BJ (cell line): ENCODE data around the gene CXorf65. TPM values are rescaled to one million over a fixed set of nuclear protein-coding genes. Genes with fewer than 3 reads are reported as not detected.

Source experiments
- CTCF ChIA-PET: fragments of 350-600 bp; formaldehyde crosslinking; extraction: SDS; loops from one replicate; lab custom pipeline; 2021; ENCODE audit warnings: antibody characterized with exemption, inconsistent platforms; lab: Yijun Ruan, JAX
- POLR2A ChIA-PET: fragments of 300-600 bp; sonication (Branson Sonifier 250); formaldehyde crosslinking; extraction: SDS; loops from one replicate; lab custom pipeline; 2021; ENCODE audit warnings: antibody characterized with exemption; lab: Charles Lee
- DNase-seq: peaks from one replicate; pipeline ENCODE4 v3.0.0-alpha.2; 2011; ENCODE audit warnings: low read depth
- H3K27me3 ChIP-seq: 2 replicates; pipeline ENCODE4 v1.6.0; 2011; ENCODE audit warnings: low read length; ENCODE audit not compliant: control insufficient read depth, insufficient read depth
- H3K36me3 ChIP-seq: 2 replicates; pipeline ENCODE4 v1.5.1; 2011; ENCODE audit warnings: low read length; ENCODE audit not compliant: control insufficient read depth, insufficient read depth
- H3K4me3 ChIP-seq: 2 replicates; pipeline ENCODE4 v1.5.1; 2011; ENCODE audit warnings: low read depth, mild to moderate bottlenecking, control low read depth, low read length
- CTCF ChIP-seq: IDR thresholded peaks from 2 replicates; pipeline ENCODE4 v1.5.1; 2011; ENCODE audit warnings: low read depth, mild to moderate bottlenecking, control low read depth, inconsistent platforms, low read length, moderate library complexity; ENCODE audit not compliant: insufficient read depth
- polyA plus RNA-seq: library from polyadenylated mRNA; depleted of rRNA; stranded (reverse); fragments of >200 nt; gene quantifications from 2 replicates; pipeline ENCODE4 v1.2.3, GENCODE V29; 2011; rRNA removed
- small RNA-seq: library from RNA; depleted of rRNA; stranded (forward); fragments of <200 nt; gene quantifications from one replicate; pipeline ENCODE3, GENCODE V24; 2012; ENCODE audit warnings: low replicate concordance, low read depth; ENCODE audit not compliant: insufficient read length

The CXorf65 gene
- polyA plus RNA-seq, 1 experiment = not detected

GRCh38 chrX:71067712-71068043 lies 38.9 kb downstream of the CXorf65 start:
- POLR2A ChIA-PET = no interaction called here
- CTCF ChIA-PET = no interaction called here
- no peak for TF ChIP-seq CTCF
- H3K4me3 ChIP-seq = peak overlapping the region; percentile 70
- DNase-seq = no peak
- no peaks in the 10 kb centered on the region for H3K27me3 ChIP-seq
- H3K36me3 ChIP-seq = no peaks in the 10 kb centered on the region

DNA sequence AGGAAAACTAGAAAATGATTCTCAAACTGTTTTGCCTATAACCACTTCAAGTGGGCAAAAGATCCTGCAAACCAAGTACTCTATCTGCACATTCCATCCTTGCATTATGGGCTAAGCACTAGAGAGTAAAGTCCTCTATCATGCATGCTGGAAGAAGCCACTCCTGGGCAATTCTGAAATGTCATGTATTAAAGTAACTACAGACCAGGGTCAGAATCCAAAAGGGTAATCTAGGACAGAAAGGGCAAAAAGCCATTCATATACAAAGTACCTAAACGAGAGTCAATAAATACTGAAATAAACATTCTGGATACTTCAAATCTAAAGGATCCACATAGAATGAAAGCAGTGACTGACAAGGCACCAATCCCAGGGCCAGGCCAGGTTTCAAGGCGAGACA lies 39.5 kb downstream of the CXorf65 start:
- H3K27me3 ChIP-seq = no peaks in the 10 kb centered on the region
- ChIA-PET POLR2A (no interaction called here), CTCF (no interaction called here)
- H3K4me3 ChIP-seq = peak overlapping the region; percentile 70
- H3K36me3 ChIP-seq = no peaks in the 10 kb centered on the region
- TF ChIP-seq CTCF = no peak
- no peak for DNase-seq

DNA sequence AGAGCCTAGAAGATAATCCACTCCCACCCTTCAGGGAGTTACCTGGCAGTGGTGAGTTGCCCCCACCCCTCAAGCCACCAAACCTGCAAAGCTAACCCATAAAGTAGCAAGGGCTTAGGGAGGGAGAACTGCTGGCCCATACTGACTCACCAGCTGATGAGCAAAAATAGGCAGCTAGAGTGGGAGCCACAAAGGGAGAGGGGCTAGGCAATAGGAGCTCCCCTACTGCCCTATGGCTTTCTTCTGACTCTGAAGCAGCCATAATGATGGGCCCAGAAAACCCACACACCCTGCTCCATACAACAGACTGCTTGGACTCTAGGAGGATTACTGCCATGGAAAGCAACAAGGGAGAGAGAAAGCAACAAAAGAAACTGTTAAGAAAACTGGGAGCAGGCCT lies 46.4 kb downstream of the CXorf65 start:
- ChIA-PET POLR2A (no interaction called here), CTCF (no interaction called here)
- TF ChIP-seq CTCF = no peak
- DNase-seq = no peak
- peaks cover 9% of the 10 kb centered on the region for H3K36me3 ChIP-seq
- H3K4me3 ChIP-seq = no peak overlapping the region
- H3K27me3 ChIP-seq = no peaks in the 10 kb centered on the region

DNA sequence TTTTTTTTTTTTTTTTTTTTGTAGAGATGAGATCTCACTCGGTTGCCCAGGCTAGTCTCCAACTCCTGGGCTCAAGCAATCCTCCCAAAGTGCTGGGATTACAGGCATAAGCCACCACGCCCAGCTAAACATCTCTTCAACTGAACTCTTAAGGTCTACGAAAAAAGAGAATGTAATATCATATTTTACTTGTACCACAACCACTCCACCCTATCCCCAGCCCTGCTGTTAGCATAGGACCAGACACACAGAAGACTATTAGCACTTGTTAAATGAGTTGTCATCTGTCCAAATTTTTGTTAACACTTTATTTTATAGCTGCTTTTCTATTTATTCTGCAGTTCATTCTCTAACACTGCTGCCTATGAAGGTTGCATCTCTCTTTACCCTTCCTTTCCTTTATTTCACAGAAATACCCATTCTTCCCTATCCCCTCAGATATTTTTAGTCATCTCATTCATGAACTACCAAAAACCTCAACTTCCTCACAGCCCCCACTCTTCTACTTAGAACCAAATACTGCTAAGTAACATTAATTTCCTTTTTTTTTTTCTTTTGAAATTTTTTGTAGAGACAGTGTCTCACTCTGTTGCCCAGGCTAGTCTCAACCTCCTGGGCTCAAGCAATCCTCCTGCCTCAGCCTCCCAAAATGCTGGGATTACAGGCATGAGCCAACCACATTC lies 48.6 kb downstream of the CXorf65 start:
- no peak for TF ChIP-seq CTCF
- no peak for DNase-seq
- POLR2A ChIA-PET = no interaction called here
- H3K36me3 ChIP-seq = peaks cover 10% of the 10 kb centered on the region
- CTCF ChIA-PET = no interaction called here
- H3K4me3 ChIP-seq = no peak overlapping the region
- no peaks in the 10 kb centered on the region for H3K27me3 ChIP-seq

DNA sequence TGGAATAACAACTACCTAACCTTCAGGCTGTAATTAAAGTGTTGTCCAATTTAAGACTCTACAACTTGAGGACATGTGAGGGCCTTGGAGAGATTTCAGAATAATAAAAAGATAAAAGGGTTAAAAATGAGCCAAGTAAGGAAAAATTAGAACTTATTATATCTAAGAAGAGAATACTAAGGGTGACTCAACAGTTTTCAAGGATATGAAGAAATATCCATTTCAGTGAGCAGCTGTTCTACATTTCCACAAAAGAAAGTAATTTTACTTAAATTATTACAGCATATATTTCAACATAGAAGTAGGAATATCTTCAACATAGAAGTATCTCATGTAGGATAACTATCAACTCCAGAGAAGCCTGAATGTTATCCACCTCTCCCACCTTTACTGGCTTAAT lies 49.7 kb downstream of the CXorf65 start:
- no peak for TF ChIP-seq CTCF
- ChIA-PET POLR2A (no interaction called here), CTCF (no interaction called here)
- Histone ChIP-seq H3K36me3 (peaks cover 9% of the 10 kb centered on the region), H3K4me3 (no peak overlapping the region), H3K27me3 (no peaks in the 10 kb centered on the region)
- no peak for DNase-seq

Small RNA genes lying within 50 kb of the gene (small RNA-seq; reads per million reads assigned to genes)
- gene CXorf65 = not detected

Other genes starting within 250 kb of the CXorf65 start
- not detected in 2 replicates for gene TEX11, start 198.0 kb downstream of the CXorf65 start, polyA plus RNA-seq
- not detected in 2 replicates for gene SLC7A3, start 175.6 kb downstream of the CXorf65 start, polyA plus RNA-seq
- gene SNX12, start 38.4 kb downstream of the CXorf65 start, polyA plus RNA-seq = 76.2 and 82.5 TPM in 2 replicates
- 2.1 and 2.4 TPM in 2 replicates for gene FOXO4, start 10.9 kb downstream of the CXorf65 start, polyA plus RNA-seq
- gene IL2RG, start 4.8 kb upstream of the CXorf65 start, polyA plus RNA-seq = 0.13 TPM in 1 of 2 replicates, not detected in the other
- gene MED12, start 11.9 kb upstream of the CXorf65 start, polyA plus RNA-seq = 10.0 and 12.4 TPM in 2 replicates
- 0.22 and 0.27 TPM in 2 replicates for gene NLGN3, start 38.1 kb upstream of the CXorf65 start, polyA plus RNA-seq
- gene GJB1, start 116.5 kb upstream of the CXorf65 start, polyA plus RNA-seq = not detected in 2 replicates
- gene ZMYM3, start 147.4 kb upstream of the CXorf65 start, polyA plus RNA-seq = 18.3 and 25.1 TPM in 2 replicates
- gene NONO, start 176.9 kb upstream of the CXorf65 start, polyA plus RNA-seq = 233 and 276 TPM in 2 replicates
- 6.8 and 10.5 TPM in 2 replicates for gene ITGB1BP2, start 195.0 kb upstream of the CXorf65 start, polyA plus RNA-seq